ENCODE measurements around the gene GRK1. TPM values are rescaled to one million over a fixed set of nuclear protein-coding genes. Genes with fewer than 3 reads are reported as not detected.

GRK1 gene
- total and polyA plus RNA-seq, 2 of the 13 experiments (the other 11 are each of a cell fraction or from before 2014, with no cell fraction given) = 0.07 to 0.12 TPM

DNA sequence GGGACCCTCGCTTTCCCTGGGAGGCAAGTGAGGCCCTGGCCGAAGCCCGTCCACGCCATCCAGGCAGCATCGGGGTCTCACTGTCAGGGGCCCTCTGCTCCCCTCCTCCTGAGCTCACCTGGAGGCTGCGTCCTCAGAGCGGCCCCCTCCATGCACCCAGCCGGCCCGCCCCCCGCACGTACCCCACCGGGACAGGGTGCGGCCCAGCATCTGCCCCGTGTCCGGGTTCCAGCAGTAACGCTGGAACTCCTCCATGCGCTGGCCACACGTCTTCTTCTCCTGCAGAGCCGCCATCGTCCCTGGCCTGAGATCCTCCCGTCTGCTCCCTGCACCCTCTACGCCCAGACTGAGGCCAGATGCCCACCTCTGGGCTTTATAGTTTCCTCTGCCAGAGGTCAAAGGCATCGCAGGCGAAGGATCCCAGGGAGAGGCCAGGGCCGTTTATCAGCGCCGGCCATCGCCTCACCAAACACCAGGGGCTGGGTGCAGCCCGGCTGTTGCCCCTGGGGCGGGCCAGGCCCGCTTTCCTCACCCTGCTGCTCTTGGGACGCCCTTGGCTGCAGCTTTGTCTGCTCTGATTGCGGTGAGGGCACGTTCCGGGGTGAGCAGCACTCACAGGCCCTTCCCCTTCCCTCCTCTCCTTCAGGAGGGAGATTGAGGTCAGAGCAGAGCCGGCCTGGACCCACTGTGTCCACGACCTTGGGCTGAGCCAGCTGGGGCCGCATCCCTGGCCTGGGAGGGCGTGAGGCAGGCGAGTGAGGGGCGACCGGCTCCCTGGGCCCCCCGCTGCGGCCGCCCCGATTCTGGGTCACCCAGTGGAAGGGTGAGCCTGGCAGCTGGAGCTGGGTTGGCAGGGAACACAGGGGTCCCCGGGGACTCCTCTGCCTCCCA lies 8.9 kb upstream of the GRK1 start, which contains the start of gene ATP4B:
Gene ATP4B, minus strand, starts transcription at position 348 of the 891 bp plus-strand sequence. Its CDS starts 54 bp downstream, at position 294.
- DNase-seq (ENCODE audit: low spot score) (no peak), FAIRE-seq (no peak), ATAC-seq (peak; percentile 54)
- Histone ChIP-seq H3K9me3 (ENCODE audit: low read length) (no peaks in the 10 kb centered on the region), H2AFZ (ENCODE audit: low read length) (no peak within 1 kb of the TSS), H3K9ac (ENCODE audit: insufficient read depth, low read depth, low read length) (no peak within 1 kb of the TSS), H3K79me2 (ENCODE audit: insufficient read depth, low read length) (no peaks in the 10 kb centered on the region), H3K27me3 (ENCODE audit: control insufficient read depth in 1 of 2, insufficient read depth in 2 of 2, low read length in 2 of 2) (peaks cover 0 to 20% of the 10 kb centered on the region in 2 experiments; a peak in 3 of 5 replicates), H4K20me1 (ENCODE audit: insufficient read depth, low read length) (no peaks in the 10 kb centered on the region), H3K36me3 (replicated peaks in 1 of 2; ENCODE audit: control insufficient read depth in 1 of 2, insufficient read depth in 2 of 2, low read length in 2 of 2) (no peaks in the 10 kb centered on the region), H3K4me2 (ENCODE audit: low read depth, low read length) (no peak within 1 kb of the TSS), H3K4me1 (ENCODE audit: insufficient read depth, low read length) (peaks cover 6% of the 10 kb centered on the region; the same call in 1 of the 2 replicates), H3K27ac (ENCODE audit: extremely low read length, insufficient read depth, low read length) (no peak within 1 kb of the TSS), H3K4me3 (replicated peaks in 1 of 3; ENCODE audit: insufficient read depth in 1 of 3, low read depth in 2 of 3, low read length in 3 of 3) (no peak within 1 kb of the TSS)
- WGBS (ENCODE audit: low lambda C conversion rate) = 38% methylated on average over 13 of the region's 47 CpGs
- TF ChIP-seq SP140L (CRISPR knock-in tag; IDR thresholded peaks at IDR 0.05; ENCODE audit: borderline replicate concordance) = no peak
- TF ChIP-seq GLI4 (CRISPR knock-in tag; IDR thresholded peaks at IDR 0.05; ENCODE audit: borderline replicate concordance) = no peak
- no peak for TF ChIP-seq PLRG1 (conservative IDR thresholded peaks at IDR 0.05)
- no peak for TF ChIP-seq ZMYM2 (CRISPR knock-in tag; IDR thresholded peaks at IDR 0.05)
- no peak for TF ChIP-seq KDM6A (CRISPR knock-in tag; IDR thresholded peaks at IDR 0.05; ENCODE audit: low read depth)
- TF ChIP-seq ZNF382 (CRISPR knock-in tag; IDR thresholded peaks at IDR 0.05; ENCODE audit: borderline replicate concordance) = no peak
- no peak for TF ChIP-seq NFE2L2 (IDR thresholded peaks at IDR 0.05; ENCODE audit: low read length)
- no peak for TF ChIP-seq ELF1 (CRISPR knock-in tag; IDR thresholded peaks at IDR 0.05)
- no peak for TF ChIP-seq SIN3B (IDR thresholded peaks at IDR 0.05; ENCODE audit: low read length)
- POLR2A ChIA-PET = no interaction called here
- no TSS peak for BruUV-seq (replicated peaks)
- intact Hi-C loops (cut with micrococcal nuclease; ENCODE audit: unreplicated experiment) = no loop called here
- in situ Hi-C loops (cut with HindIII; ENCODE audit: extremely low pct_ligation_motif_present, low pct_unique_long_range_greater_than_20kb) = no loop called here
- CTCF ChIA-PET (ENCODE audit: low intra/inter-chr PET ratio, low total read pairs) = no interaction called here

DNA sequence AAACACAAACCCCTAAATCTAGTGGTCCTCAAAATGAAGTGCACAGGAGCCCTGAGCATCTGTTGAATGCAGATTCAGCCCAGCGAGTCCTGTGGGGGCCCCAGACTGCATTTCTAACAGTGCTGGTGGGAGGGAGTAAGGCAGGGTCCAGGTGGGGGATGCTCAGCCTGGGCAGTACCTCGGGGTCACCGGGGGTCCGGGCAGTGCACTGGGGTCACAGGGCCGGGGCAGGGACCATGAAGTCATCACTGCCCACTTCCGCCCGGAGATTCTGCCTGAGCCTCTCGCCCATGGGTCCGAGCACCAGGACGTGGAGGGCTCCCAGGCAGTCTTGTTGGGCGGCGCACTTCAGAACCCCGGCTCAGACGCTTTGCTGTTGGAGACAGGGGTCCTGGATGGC lies 8.2 kb upstream of the GRK1 start:
- FAIRE-seq (no peak), DNase-seq (ENCODE audit: low spot score) (no peak), ATAC-seq (no peak)
- no TSS peak for BruUV-seq (replicated peaks)
- H3K4me2 ChIP-seq (ENCODE audit: low read depth, low read length) = no peak overlapping the region
- H3K9me3 ChIP-seq (ENCODE audit: low read length) = no peaks in the 10 kb centered on the region
- H3K4me3 ChIP-seq (replicated peaks in 1 of 3; ENCODE audit: insufficient read depth in 1 of 3, low read depth in 2 of 3, low read length in 3 of 3) = no peak overlapping the region
- H3K36me3 ChIP-seq (replicated peaks in 1 of 2; ENCODE audit: control insufficient read depth in 1 of 2, insufficient read depth in 2 of 2, low read length in 2 of 2) = no peaks in the 10 kb centered on the region
- intact Hi-C loops (cut with micrococcal nuclease; ENCODE audit: unreplicated experiment) = no loop called here
- H3K79me2 ChIP-seq (ENCODE audit: insufficient read depth, low read length) = no peaks in the 10 kb centered on the region
- no peak overlapping the region for H2AFZ ChIP-seq (ENCODE audit: low read length)
- 0% methylated on average over 3 of the region's 14 CpGs for WGBS (ENCODE audit: low lambda C conversion rate)
- CTCF ChIA-PET (ENCODE audit: low intra/inter-chr PET ratio, low total read pairs) = no interaction called here
- peaks cover 0 to 24% of the 10 kb centered on the region in 2 experiments; a peak in 4 of 5 replicates for H3K27me3 ChIP-seq (ENCODE audit: control insufficient read depth in 1 of 2, insufficient read depth in 2 of 2, low read length in 2 of 2)
- no peaks in the 10 kb centered on the region for H4K20me1 ChIP-seq (ENCODE audit: insufficient read depth, low read length)
- in situ Hi-C loops (cut with HindIII; ENCODE audit: extremely low pct_ligation_motif_present, low pct_unique_long_range_greater_than_20kb) = no loop called here
- POLR2A ChIA-PET = no interaction called here
- peaks cover 6% of the 10 kb centered on the region; the same call in 1 of the 2 replicates for H3K4me1 ChIP-seq (ENCODE audit: insufficient read depth, low read length)
- no peak overlapping the region for H3K27ac ChIP-seq (ENCODE audit: extremely low read length, insufficient read depth, low read length)
- no peak overlapping the region for H3K9ac ChIP-seq (ENCODE audit: insufficient read depth, low read depth, low read length)
- TF ChIP-seq, protein P1, sequence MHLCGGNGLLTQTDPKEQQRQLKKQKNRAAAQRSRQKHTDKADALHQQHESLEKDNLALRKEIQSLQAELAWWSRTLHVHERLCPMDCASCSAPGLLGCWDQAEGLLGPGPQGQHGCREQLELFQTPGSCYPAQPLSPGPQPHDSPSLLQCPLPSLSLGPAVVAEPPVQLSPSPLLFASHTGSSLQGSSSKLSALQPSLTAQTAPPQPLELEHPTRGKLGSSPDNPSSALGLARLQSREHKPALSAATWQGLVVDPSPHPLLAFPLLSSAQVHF (CRISPR knock-in tag; IDR thresholded peaks at IDR 0.05) = no peak
- TF ChIP-seq ZFP1 (CRISPR knock-in tag; IDR thresholded peaks at IDR 0.05) (no peak), RORA (CRISPR knock-in tag; IDR thresholded peaks at IDR 0.05) (no peak), AHR (CRISPR knock-in tag; IDR thresholded peaks at IDR 0.05) (no peak), NR3C1 (CRISPR knock-in tag; IDR thresholded peaks at IDR 0.05) (no peak), MAFF (IDR thresholded peaks at IDR 0.05; ENCODE audit: low read depth, low read length) (no peak), MAFK (conservative IDR thresholded peaks at IDR 0.05 in 1 of 2, IDR thresholded peaks at IDR 0.05 in 1 of 2; ENCODE audit: low read length in 2 of 2) (no peak), ZNF713 (CRISPR knock-in tag; IDR thresholded peaks at IDR 0.05) (no peak), MAF1 (CRISPR knock-in tag; IDR thresholded peaks at IDR 0.05; ENCODE audit: borderline replicate concordance) (no peak), ZNF160 (CRISPR knock-in tag; IDR thresholded peaks at IDR 0.05) (no peak), TAF1 (CRISPR knock-in tag; IDR thresholded peaks at IDR 0.05) (no peak)
- TF ChIP-seq, protein P2, sequence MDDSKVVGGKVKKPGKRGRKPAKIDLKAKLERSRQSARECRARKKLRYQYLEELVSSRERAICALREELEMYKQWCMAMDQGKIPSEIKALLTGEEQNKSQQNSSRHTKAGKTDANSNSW (CRISPR knock-in tag; IDR thresholded peaks at IDR 0.05; ENCODE audit: borderline replicate concordance) = no peak

Measured in HepG2 (cell line).